Activated CD8-positive, alpha-beta memory T cell treated with anti-CD3 and anti-CD28 coated beads for 24 hours (primary cell): ENCODE results near the gene CABP7.

ENCODE experiments used
- DNase-seq: peaks from one replicate; pipeline ENCODE4 v3.0.0-alpha.2; 2020

Gene CABP7

DNA sequence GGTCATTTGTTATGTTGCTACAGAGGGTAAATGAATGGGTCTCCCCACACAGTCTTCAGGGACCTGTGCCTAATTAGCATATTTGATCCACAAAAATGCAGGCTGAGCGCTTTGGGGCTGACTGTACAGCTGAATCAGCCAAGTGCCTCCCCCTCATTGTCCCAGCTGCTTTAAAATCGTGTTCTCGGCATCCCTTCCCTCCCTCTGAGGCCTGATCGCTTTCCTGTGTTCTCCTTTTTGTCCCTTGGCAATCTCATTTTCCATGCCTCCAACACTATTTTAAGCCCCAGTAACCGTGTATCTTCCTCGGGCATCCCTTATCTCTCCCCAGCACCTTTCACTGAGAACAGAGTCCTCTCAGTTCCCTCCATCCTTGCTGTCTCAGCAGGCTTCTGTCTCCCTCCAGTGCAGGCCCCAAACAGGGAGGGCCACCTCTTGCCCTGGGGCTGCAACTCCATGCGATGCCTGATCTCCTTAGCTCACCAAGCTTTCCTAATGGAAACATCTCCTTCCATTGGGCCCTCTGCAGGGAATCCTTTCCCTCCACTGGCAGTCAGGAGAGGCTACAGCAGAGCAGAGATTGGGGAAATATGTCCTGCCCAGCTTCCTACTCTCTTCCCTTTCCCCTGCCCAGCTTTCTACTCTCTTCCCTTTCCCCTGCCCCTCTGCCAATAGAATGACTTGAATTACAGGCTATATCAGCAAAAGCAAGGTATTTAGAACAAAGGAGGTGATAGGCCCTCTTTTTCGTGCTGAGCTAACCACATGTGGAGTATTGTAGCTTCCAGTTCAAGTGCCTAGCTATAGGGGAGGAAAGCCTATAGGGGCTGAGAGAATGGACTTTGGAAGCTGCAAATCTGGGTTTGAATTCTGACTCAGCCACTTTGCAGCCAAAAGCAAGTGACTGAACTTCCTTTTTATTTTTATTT, 61.2 kb downstream of the CABP7 start:
- DNase-seq = no peak
